A549 treated with AZD2906 at 1 μM for 4 hours (cell line): ENCODE results near the gene PSMA1. TPM values are rescaled to one million over a fixed set of nuclear protein-coding genes. Genes with fewer than 3 reads are reported as not detected.

Source experiments
- total RNA-seq: library from RNA; stranded (reverse); fragments of 200-300 nt; extraction: Qiagen RNA extraction; gene quantifications from 5 replicates; pipeline ENCODE4 v1.2.3, GENCODE V29; 2022

The PSMA1 gene
- total RNA-seq = 175 to 199 TPM (median 176 TPM) in 5 replicates

GRCh38 chr11:14519917-14520746 lies at the start of gene PSMA1:
Gene PSMA1, minus strand, starts transcription at chr11:14520386. Its CDS starts 87 bp downstream, at chr11:14520299.

GRCh38 chr11:14499560-14500180 lies 20.5 kb downstream of the PSMA1 start, which contains the start of gene COPB1:
Gene COPB1, minus strand, starts transcription at chr11:14499811. Its CDS starts 883 bp downstream, at chr11:14498928.

Other genes starting within 250 kb of the PSMA1 start
- gene RRAS2, start 161.2 kb downstream of the PSMA1 start, total RNA-seq = 56.1 to 62.6 TPM (median 58.4 TPM) in 5 replicates
- 96.0 to 128 TPM (median 108 TPM) in 5 replicates for gene COPB1, start 20.6 kb downstream of the PSMA1 start, total RNA-seq
- gene PDE3B, start 123.4 kb upstream of the PSMA1 start, total RNA-seq = 1.7 to 2.7 TPM (median 1.7 TPM) in 5 replicates